ENCODE results near the gene GJB5. TPM values are rescaled to one million over a fixed set of nuclear protein-coding genes. Genes with fewer than 3 reads are reported as not detected.

The GJB5 gene
- polyA plus RNA-seq, 1 of the 3 experiments (the other 2 are of a cell fraction), result not detected

DNA sequence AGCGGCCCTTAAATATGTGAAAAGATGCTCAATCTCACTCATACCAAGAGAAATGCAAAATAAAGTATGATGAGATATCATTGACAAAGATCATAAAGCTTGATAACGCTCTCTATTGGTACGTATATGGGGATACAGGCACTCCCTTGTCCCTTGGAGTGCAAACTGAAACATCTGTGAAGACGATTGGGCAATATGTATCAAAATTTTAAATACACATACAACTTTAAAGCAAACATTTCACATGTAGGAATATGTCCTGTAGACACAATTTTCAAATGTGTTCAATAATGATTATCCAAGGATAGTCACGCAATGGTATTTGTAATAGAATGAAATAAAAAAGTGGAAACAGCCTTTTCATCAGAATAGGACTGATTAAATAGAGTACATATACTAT is 24.2 kb downstream of the GJB5 start:
- H3K79me2 ChIP-seq (ENCODE audit: insufficient read depth), result no peaks in the 10 kb centered on the region
- no peak overlapping the region for H3K9ac ChIP-seq
- peaks cover 32% of the 10 kb centered on the region for H3K27me3 ChIP-seq (ENCODE audit: insufficient read depth)
- ChIA-PET POLR2A (no interaction called here), CTCF (interaction anchor here (1.2 to 1.7 kb wide), 2 partner anchors 36 to 81 kb away, joined by 5 read pairs; partner anchors contain the start of gene SMIM12)
- H3K36me3 ChIP-seq (replicated peaks in 1 of 2; ENCODE audit: control insufficient read depth in 1 of 2, insufficient read depth in 2 of 2, low read length in 1 of 2), result no peaks in the 10 kb centered on the region
- no peak overlapping the region for H2AFZ ChIP-seq (ENCODE audit: low read depth)
- H4K20me1 ChIP-seq (ENCODE audit: insufficient read depth), result no peaks in the 10 kb centered on the region
- no peak overlapping the region for H3K4me3 ChIP-seq (ENCODE audit: low read depth in 2 of 2, low read length in 1 of 2)
- no peaks in the 10 kb centered on the region for H3F3A ChIP-seq (replicated peaks; ENCODE audit: insufficient read depth)
- no peak for DNase-seq
- H3K9me3 ChIP-seq, result no peaks in the 10 kb centered on the region
- H3K4me2 ChIP-seq, result no peak overlapping the region
- peaks cover 0 to 4% of the 10 kb centered on the region in 2 experiments; a peak in 1 of 4 replicates for H3K4me1 ChIP-seq (ENCODE audit: control insufficient read depth in 1 of 2, insufficient read depth in 2 of 2, low read depth in 1 of 2, low read length in 1 of 2)
- no peaks in the 10 kb centered on the region for H3K9me2 ChIP-seq
- TF ChIP-seq, protein P1, sequence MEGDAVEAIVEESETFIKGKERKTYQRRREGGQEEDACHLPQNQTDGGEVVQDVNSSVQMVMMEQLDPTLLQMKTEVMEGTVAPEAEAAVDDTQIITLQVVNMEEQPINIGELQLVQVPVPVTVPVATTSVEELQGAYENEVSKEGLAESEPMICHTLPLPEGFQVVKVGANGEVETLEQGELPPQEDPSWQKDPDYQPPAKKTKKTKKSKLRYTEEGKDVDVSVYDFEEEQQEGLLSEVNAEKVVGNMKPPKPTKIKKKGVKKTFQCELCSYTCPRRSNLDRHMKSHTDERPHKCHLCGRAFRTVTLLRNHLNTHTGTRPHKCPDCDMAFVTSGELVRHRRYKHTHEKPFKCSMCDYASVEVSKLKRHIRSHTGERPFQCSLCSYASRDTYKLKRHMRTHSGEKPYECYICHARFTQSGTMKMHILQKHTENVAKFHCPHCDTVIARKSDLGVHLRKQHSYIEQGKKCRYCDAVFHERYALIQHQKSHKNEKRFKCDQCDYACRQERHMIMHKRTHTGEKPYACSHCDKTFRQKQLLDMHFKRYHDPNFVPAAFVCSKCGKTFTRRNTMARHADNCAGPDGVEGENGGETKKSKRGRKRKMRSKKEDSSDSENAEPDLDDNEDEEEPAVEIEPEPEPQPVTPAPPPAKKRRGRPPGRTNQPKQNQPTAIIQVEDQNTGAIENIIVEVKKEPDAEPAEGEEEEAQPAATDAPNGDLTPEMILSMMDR (IDR thresholded peaks at IDR 0.05), result no peak
- TF ChIP-seq RAD21 (IDR thresholded peaks at IDR 0.05; ENCODE audit: low read length) (no peak), FOXM1 (IDR thresholded peaks at IDR 0.05; ENCODE audit: low read depth) (no peak), RXRA (IDR thresholded peaks at IDR 0.05; ENCODE audit: borderline replicate concordance, low read depth) (no peak), GABPA (IDR thresholded peaks at IDR 0.05; ENCODE audit: low read depth) (no peak), FOXJ3 (CRISPR knock-in tag; IDR thresholded peaks at IDR 0.05) (no peak), RCOR1 (IDR thresholded peaks at IDR 0.05; ENCODE audit: low read length) (no peak), CHD2 (IDR thresholded peaks at IDR 0.05; ENCODE audit: low read length, partially characterized antibody) (no peak), TCF12 (IDR thresholded peaks at IDR 0.05) (no peak), TAF1 (IDR thresholded peaks at IDR 0.05; ENCODE audit: borderline replicate concordance, low read depth, low read length) (no peak), TEAD4 (IDR thresholded peaks at IDR 0.05; ENCODE audit: borderline replicate concordance, insufficient read depth) (no peak), EP300 (IDR thresholded peaks at IDR 0.05; ENCODE audit: borderline replicate concordance in 1 of 2, low read depth in 1 of 2, low read length in 1 of 2) (no peak), GATA2 (CRISPR knock-in tag; IDR thresholded peaks at IDR 0.05) (no peak)
- TF ChIP-seq, protein P2, sequence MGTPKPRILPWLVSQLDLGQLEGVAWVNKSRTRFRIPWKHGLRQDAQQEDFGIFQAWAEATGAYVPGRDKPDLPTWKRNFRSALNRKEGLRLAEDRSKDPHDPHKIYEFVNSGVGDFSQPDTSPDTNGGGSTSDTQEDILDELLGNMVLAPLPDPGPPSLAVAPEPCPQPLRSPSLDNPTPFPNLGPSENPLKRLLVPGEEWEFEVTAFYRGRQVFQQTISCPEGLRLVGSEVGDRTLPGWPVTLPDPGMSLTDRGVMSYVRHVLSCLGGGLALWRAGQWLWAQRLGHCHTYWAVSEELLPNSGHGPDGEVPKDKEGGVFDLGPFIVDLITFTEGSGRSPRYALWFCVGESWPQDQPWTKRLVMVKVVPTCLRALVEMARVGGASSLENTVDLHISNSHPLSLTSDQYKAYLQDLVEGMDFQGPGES (IDR thresholded peaks at IDR 0.05; ENCODE audit: low read depth, low read length), result no peak
- 47% methylated on average over 5 of the region's 5 CpGs for WGBS (ENCODE audit: low lambda C conversion rate)
- H3K27ac ChIP-seq (ENCODE audit: low read depth in 2 of 2, low read length in 1 of 2), result no peak overlapping the region

DNA sequence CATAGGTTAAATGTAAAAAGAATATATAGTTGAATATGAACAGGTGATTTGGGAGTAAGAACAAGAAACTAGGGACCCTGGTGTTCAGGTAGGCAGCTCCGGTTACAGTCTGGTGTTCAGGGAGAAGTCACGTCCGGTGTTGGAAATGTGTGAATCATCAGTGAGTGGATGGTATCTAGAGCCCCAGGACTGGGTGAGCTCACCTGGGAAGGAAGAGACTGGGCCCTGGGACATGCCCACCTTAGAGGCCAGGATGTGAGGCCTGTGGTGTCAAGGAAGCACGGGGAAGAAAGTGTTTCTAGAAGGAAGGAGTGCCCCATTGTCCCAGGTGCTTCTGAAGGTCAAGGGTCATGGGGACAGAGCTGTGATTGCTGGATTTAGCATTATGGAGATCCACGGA is 24.7 kb downstream of the GJB5 start:
- H3F3A ChIP-seq (replicated peaks; ENCODE audit: insufficient read depth), result no peaks in the 10 kb centered on the region
- CTCF ChIA-PET, result interaction anchor here (1.2 to 1.7 kb wide), 2 partner anchors 37 to 81 kb away, joined by 5 read pairs; partner anchors contain the start of gene SMIM12

More for the DNA sequence above, 24.7 kb downstream of the GJB5 start:
- Histone ChIP-seq H3K27me3 (ENCODE audit: insufficient read depth) (peaks cover 32% of the 10 kb centered on the region), H3K9me3 (no peaks in the 10 kb centered on the region), H3K36me3 (replicated peaks in 1 of 2; ENCODE audit: control insufficient read depth in 1 of 2, insufficient read depth in 2 of 2, low read length in 1 of 2) (no peaks in the 10 kb centered on the region), H3K9me2 (no peaks in the 10 kb centered on the region), H2AFZ (ENCODE audit: low read depth) (no peak overlapping the region), H4K20me1 (ENCODE audit: insufficient read depth) (no peaks in the 10 kb centered on the region), H3K9ac (no peak overlapping the region), H3K79me2 (ENCODE audit: insufficient read depth) (no peaks in the 10 kb centered on the region), H3K4me3 (ENCODE audit: low read depth in 2 of 2, low read length in 1 of 2) (no peak overlapping the region), H3K4me1 (ENCODE audit: control insufficient read depth in 1 of 2, insufficient read depth in 2 of 2, low read depth in 1 of 2, low read length in 1 of 2) (peaks cover 0 to 4% of the 10 kb centered on the region in 2 experiments; a peak in 1 of 4 replicates), H3K27ac (ENCODE audit: low read depth in 2 of 2, low read length in 1 of 2) (no peak overlapping the region), H3K4me2 (no peak overlapping the region)
- POLR2A ChIA-PET, result no interaction called here
- TF ChIP-seq RXRA (IDR thresholded peaks at IDR 0.05; ENCODE audit: borderline replicate concordance, low read depth), result no peak
- no peak for TF ChIP-seq NFIC (IDR thresholded peaks at IDR 0.05; ENCODE audit: borderline replicate concordance)
- TF ChIP-seq POLR2AphosphoS5 (IDR thresholded peaks at IDR 0.05; ENCODE audit: low read depth, low read length), result no peak
- TF ChIP-seq NRF1 (IDR thresholded peaks at IDR 0.05; ENCODE audit: low read depth, low read length), result no peak
- TF ChIP-seq MXI1 (IDR thresholded peaks at IDR 0.05; ENCODE audit: low read depth, low read length), result no peak
- no peak for TF ChIP-seq JUND (IDR thresholded peaks at IDR 0.05)
- TF ChIP-seq CHD2 (IDR thresholded peaks at IDR 0.05; ENCODE audit: low read length, partially characterized antibody), result no peak
- no peak for TF ChIP-seq TAF1 (IDR thresholded peaks at IDR 0.05; ENCODE audit: borderline replicate concordance, low read depth, low read length)
- no peak for TF ChIP-seq FOXJ3 (CRISPR knock-in tag; IDR thresholded peaks at IDR 0.05)
- TF ChIP-seq EZH2phosphoT487 (IDR thresholded peaks at IDR 0.05; ENCODE audit: borderline replicate concordance, low read depth), result no peak
- TF ChIP-seq, protein P3, sequence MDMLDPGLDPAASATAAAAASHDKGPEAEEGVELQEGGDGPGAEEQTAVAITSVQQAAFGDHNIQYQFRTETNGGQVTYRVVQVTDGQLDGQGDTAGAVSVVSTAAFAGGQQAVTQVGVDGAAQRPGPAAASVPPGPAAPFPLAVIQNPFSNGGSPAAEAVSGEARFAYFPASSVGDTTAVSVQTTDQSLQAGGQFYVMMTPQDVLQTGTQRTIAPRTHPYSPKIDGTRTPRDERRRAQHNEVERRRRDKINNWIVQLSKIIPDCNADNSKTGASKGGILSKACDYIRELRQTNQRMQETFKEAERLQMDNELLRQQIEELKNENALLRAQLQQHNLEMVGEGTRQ (IDR thresholded peaks at IDR 0.05; ENCODE audit: borderline replicate concordance, low read depth, low read length), result no peak
- 58% methylated on average over 5 of the region's 5 CpGs for WGBS (ENCODE audit: low lambda C conversion rate)
- DNase-seq, result no peak

Measured in SK-N-SH (cell line).